LNCaP clone FGC (cell line): ENCODE results near the gene FAM120A.
A peak's percentile ranks its signal among the peaks of the same experiment; 100 is the strongest.

Experiments
- DNase-seq: peaks from one replicate; pipeline ENCODE4 v3.0.0-alpha.2; 2011; ENCODE audit warnings: low read depth
- H3K4me3 ChIP-seq: 2 replicates; pipeline ENCODE4 v1.5.1; 2011; ENCODE audit warnings: mild to moderate bottlenecking, low read depth, low read length, control low read depth
- TF ChIP-seq, protein P1 (sequence below): IDR thresholded peaks from 2 replicates; pipeline ENCODE4 v1.5.1; 2012; ENCODE audit warnings: mild to moderate bottlenecking; ENCODE audit not compliant: control insufficient read depth, insufficient read depth; ENCODE audit errors: extremely low read depth

The FAM120A gene

GRCh38 chr9:93575796-93576257 lies 124.3 kb downstream of the FAM120A start:
- DNase-seq, result no peak
- peak overlapping the region; percentile 68 for H3K4me3 ChIP-seq
- TF ChIP-seq, protein P1, sequence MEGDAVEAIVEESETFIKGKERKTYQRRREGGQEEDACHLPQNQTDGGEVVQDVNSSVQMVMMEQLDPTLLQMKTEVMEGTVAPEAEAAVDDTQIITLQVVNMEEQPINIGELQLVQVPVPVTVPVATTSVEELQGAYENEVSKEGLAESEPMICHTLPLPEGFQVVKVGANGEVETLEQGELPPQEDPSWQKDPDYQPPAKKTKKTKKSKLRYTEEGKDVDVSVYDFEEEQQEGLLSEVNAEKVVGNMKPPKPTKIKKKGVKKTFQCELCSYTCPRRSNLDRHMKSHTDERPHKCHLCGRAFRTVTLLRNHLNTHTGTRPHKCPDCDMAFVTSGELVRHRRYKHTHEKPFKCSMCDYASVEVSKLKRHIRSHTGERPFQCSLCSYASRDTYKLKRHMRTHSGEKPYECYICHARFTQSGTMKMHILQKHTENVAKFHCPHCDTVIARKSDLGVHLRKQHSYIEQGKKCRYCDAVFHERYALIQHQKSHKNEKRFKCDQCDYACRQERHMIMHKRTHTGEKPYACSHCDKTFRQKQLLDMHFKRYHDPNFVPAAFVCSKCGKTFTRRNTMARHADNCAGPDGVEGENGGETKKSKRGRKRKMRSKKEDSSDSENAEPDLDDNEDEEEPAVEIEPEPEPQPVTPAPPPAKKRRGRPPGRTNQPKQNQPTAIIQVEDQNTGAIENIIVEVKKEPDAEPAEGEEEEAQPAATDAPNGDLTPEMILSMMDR, result no peak

GRCh38 chr9:93576258-93577077 lies 125.0 kb downstream of the FAM120A start, which contains the start of gene PHF2:
TSS of gene PHF2 (plus strand) at chr9:93576584. CDS start at chr9:93576774, 190 bp downstream.
- H3K4me3 ChIP-seq, result peak within 1 kb of the TSS; percentile 70
- DNase-seq, result no peak
- TF ChIP-seq, protein P1, result no peak

- DNase-seq, result peak; percentile 86
- H3K4me3 ChIP-seq, result peak overlapping the region; percentile 70
- TF ChIP-seq, protein P1, result no peak
Measured at GRCh38 chr9:93577078-93577974, 125.8 kb downstream of the FAM120A start.

- TF ChIP-seq, protein P1, result no peak
- peak overlapping the region; percentile 70 for H3K4me3 ChIP-seq
- no peak for DNase-seq
Measured at GRCh38 chr9:93577975-93578682, 126.6 kb downstream of the FAM120A start.

GRCh38 chr9:93578844-93579243 lies 127.4 kb downstream of the FAM120A start:
- H3K4me3 ChIP-seq, result no peak overlapping the region
- TF ChIP-seq, protein P1, result no peak
- no peak for DNase-seq

GRCh38 chr9:93579711-93580516 lies 128.4 kb downstream of the FAM120A start:
- DNase-seq, result no peak
- no peak overlapping the region for H3K4me3 ChIP-seq
- TF ChIP-seq, protein P1, result no peak
